Astrocyte (in vitro differentiated cells and primary cell): Measurements from ENCODE around the gene C11orf42.

ENCODE experiments used
- CTCF ChIP-seq: IDR thresholded peaks from 2 replicates; pipeline ENCODE4 v1.5.1; 2011; ENCODE audit warnings: low read depth, mild to moderate bottlenecking, inconsistent platforms, low read length, moderate library complexity; ENCODE audit not compliant: insufficient read depth
- EZH2 ChIP-seq: IDR thresholded peaks from 2 replicates; pipeline ENCODE4 v1.6.1; 2012; ENCODE audit warnings: mild to moderate bottlenecking, low read length, inconsistent platforms; ENCODE audit not compliant: insufficient read depth

GRCh38 chr11:6203327-6203726, 2.0 kb upstream of the C11orf42 start:
- TF ChIP-seq CTCF (no peak), EZH2 (no peak)
